ENCODE results near the gene C1QL1. TPM values are rescaled to one million over a fixed set of nuclear protein-coding genes. Genes with fewer than 3 reads are reported as not detected.
A peak's percentile ranks its signal among the peaks of the same experiment; 100 is the strongest.

Gene C1QL1
- total and polyA plus RNA-seq, 4 donors = 0.10 to 0.57 (median 0.39) TPM

DNA sequence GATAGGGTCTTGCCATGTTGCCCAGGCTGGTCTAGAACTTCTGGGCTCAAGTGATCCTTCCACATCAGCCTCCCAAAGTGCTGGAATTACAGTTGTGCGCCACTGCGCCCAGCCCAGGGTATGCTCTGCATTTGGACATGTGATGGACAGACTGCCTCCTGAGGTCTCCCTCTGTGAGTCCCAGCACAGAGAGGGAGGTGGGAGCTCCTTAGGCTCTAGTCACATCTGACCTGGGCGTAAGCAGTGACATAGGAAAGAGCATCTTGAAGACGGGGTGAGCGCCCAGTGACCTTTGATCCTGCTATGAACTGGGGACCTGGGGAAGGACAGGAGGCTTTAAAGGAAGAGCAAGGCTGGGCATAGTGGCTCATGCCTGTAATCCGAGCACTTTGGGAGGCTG lies 50.6 kb downstream of the C1QL1 start:
- no peak overlapping the region for H3K4me3 ChIP-seq
- peaks cover 0 to 5% (median 0%) of the 10 kb centered on the region in 5 donors for H3K4me1 ChIP-seq (ENCODE audit: control insufficient read depth in 5 of 5, insufficient read depth in 5 of 5, low read length in 5 of 5)
- H3K27me3 ChIP-seq (ENCODE audit: control insufficient read depth in 3 of 3, insufficient read depth in 3 of 3, low read length in 2 of 3) = peaks cover 0 to 21% (median 10%) of the 10 kb centered on the region in 3 donors
- WGBS, 2 donors = 96 to 97% methylated on average over 6 of the region's 6 CpGs
- no peak overlapping the region for H3K9ac ChIP-seq (ENCODE audit: insufficient read depth in 1 of 2, low read length in 2 of 2)
- no peak overlapping the region for H3K27ac ChIP-seq (ENCODE audit: low read depth in 1 of 2, low read length in 1 of 2)
- no peaks in the 10 kb centered on the region for H3K36me3 ChIP-seq (ENCODE audit: control insufficient read depth in 4 of 4, insufficient read depth in 4 of 4, low read length in 4 of 4)
- TF ChIP-seq, protein P1, sequence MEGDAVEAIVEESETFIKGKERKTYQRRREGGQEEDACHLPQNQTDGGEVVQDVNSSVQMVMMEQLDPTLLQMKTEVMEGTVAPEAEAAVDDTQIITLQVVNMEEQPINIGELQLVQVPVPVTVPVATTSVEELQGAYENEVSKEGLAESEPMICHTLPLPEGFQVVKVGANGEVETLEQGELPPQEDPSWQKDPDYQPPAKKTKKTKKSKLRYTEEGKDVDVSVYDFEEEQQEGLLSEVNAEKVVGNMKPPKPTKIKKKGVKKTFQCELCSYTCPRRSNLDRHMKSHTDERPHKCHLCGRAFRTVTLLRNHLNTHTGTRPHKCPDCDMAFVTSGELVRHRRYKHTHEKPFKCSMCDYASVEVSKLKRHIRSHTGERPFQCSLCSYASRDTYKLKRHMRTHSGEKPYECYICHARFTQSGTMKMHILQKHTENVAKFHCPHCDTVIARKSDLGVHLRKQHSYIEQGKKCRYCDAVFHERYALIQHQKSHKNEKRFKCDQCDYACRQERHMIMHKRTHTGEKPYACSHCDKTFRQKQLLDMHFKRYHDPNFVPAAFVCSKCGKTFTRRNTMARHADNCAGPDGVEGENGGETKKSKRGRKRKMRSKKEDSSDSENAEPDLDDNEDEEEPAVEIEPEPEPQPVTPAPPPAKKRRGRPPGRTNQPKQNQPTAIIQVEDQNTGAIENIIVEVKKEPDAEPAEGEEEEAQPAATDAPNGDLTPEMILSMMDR (IDR thresholded peaks at IDR 0.05; ENCODE audit: control extremely low read depth, extremely low read depth) = no peak
- no peak for DNase-seq
- H3K9me3 ChIP-seq (ENCODE audit: control insufficient read depth in 4 of 4, insufficient read depth in 3 of 4, low read length in 3 of 4) = no peaks in the 10 kb centered on the region
- no peak for ATAC-seq (ENCODE audit: insufficient read depth, low FRiP score)

DNA sequence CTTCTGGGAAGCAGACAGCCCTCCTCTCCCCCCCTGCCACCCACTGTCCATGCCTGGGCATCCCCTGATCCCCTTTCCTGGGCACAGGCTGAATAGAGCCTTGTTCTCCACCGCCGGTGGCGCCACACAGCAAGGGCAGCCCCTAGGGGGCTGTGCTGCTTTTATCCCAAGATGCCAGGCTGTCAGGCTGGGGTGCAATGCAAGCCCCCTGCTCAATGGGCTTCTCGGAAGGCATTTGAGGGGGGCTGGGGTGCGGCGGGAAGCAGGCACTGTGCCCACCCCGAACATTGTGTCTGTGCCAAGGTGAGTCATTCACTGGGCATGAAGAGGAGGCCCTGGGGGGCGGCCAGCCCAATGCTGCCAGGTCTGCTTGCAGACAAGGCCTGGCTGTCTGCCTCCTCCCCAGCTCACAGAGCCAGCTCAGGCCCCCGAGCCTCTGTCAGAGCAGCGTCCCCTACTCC lies 51.3 kb downstream of the C1QL1 start:
- Histone ChIP-seq H3K4me3 (no peak overlapping the region), H3K27me3 (ENCODE audit: control insufficient read depth in 3 of 3, insufficient read depth in 3 of 3, low read length in 2 of 3) (peaks cover 0 to 16% (median 11%) of the 10 kb centered on the region in 3 donors), H3K9ac (ENCODE audit: insufficient read depth in 1 of 2, low read length in 2 of 2) (no peak overlapping the region), H3K4me1 (ENCODE audit: control insufficient read depth in 5 of 5, insufficient read depth in 5 of 5, low read length in 5 of 5) (peaks cover 0 to 4% (median 0%) of the 10 kb centered on the region in 5 donors), H3K9me3 (ENCODE audit: control insufficient read depth in 4 of 4, insufficient read depth in 3 of 4, low read length in 3 of 4) (peaks cover 0 to under 1% (median 0%) of the 10 kb centered on the region in 4 donors), H3K36me3 (ENCODE audit: control insufficient read depth in 4 of 4, insufficient read depth in 4 of 4, low read length in 4 of 4) (no peaks in the 10 kb centered on the region), H3K27ac (ENCODE audit: low read depth in 1 of 2, low read length in 1 of 2) (peak overlapping the region in 1 of 2 donors; percentile 7)
- ATAC-seq (ENCODE audit: insufficient read depth, low FRiP score) (no peak), DNase-seq (no peak)
- 60 to 69% methylated on average over 10 of the region's 10 CpGs for WGBS, 2 donors
- TF ChIP-seq, protein P1 (IDR thresholded peaks at IDR 0.05; ENCODE audit: control extremely low read depth, extremely low read depth) = no peak

DNA sequence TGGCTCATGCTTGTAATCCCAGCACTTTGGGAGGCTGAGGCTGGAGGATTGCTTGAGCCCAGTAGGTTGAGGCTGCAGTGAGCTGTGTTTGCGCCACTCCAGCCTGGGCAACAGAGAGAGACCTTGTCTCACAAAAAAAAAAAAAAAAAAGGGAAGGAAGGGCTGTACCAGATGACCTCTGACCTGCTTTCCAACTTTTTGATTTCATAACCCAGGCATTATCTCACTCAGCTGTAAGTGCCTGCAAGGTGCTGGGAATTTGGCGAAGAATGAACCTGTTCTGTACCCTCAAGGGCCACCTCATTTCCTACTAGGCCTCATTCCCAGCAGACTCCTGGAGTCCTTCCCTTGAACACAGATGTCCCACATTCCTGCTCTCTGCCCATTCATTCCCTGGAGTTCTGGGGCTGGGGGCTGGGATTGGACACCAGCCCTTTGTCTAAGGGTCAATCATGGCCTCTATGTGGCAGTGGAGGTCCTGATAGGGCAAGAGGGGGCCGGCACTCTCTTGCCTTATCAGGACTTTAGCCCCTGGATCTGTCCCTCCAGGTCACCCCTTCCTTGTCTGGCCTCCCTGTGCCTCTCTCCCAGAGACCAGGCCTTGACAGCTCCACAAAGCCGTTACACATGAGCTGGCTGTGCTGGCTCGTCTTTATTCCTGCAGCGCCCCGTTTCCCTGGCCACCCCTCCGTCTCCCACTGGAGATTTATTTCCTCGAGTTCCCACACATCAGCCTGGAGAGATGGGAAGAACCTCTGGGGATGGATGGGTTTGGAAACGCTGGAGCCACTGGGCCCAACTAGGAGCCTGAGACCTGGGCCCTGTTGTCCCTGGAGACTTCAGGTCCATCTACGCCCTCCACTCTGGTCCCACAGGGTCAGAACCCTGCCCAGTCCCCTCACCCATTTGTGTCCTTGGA lies 52.0 kb downstream of the C1QL1 start:
- Histone ChIP-seq H3K4me3 (no peak overlapping the region), H3K27ac (ENCODE audit: low read depth in 1 of 2, low read length in 1 of 2) (peak overlapping the region in 1 of 2 donors; percentile 7), H3K4me1 (ENCODE audit: control insufficient read depth in 5 of 5, insufficient read depth in 5 of 5, low read length in 5 of 5) (peaks cover 0 to 10% (median 0%) of the 10 kb centered on the region in 5 donors), H3K9ac (ENCODE audit: insufficient read depth in 1 of 2, low read length in 2 of 2) (no peak overlapping the region), H3K9me3 (ENCODE audit: control insufficient read depth in 4 of 4, insufficient read depth in 3 of 4, low read length in 3 of 4) (peaks cover 0 to 2% (median 0%) of the 10 kb centered on the region in 4 donors), H3K27me3 (ENCODE audit: control insufficient read depth in 3 of 3, insufficient read depth in 3 of 3, low read length in 2 of 3) (peaks cover 0 to 18% (median 13%) of the 10 kb centered on the region in 3 donors), H3K36me3 (ENCODE audit: control insufficient read depth in 4 of 4, insufficient read depth in 4 of 4, low read length in 4 of 4) (no peaks in the 10 kb centered on the region)
- ATAC-seq (ENCODE audit: insufficient read depth, low FRiP score) (no peak), DNase-seq (no peak)
- TF ChIP-seq, protein P1 (IDR thresholded peaks at IDR 0.05; ENCODE audit: control extremely low read depth, extremely low read depth) = no peak
- WGBS, 2 donors = 83 to 88% methylated on average over 11 of the region's 11 CpGs
